Hematopoietic multipotent progenitor cell treated with erythropoietin and hydrocortisone succinate and interleukin-3 and kit ligand, for 8 days (in vitro differentiated cells): ENCODE results near the gene FUNDC1.
"Not testable (repeated sequence)": the region's sequence is repeated elsewhere in the genome, so short reads cannot be mapped to it uniquely, and the experiment has no call there.

Source experiments
- DNase-seq: peaks from one replicate; pipeline ENCODE4 v3.0.0-alpha.2; 2015

Gene FUNDC1, protein sequence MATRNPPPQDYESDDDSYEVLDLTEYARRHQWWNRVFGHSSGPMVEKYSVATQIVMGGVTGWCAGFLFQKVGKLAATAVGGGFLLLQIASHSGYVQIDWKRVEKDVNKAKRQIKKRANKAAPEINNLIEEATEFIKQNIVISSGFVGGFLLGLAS

GRCh38 chrX:44542567-44543325, at the start of gene FUNDC1:
TSS of gene FUNDC1 (minus strand) at chrX:44542859. CDS start at chrX:44542832, 27 bp downstream.
- DNase-seq = peak; percentile 95

GRCh38 chrX:44585866-44586265, 43.2 kb upstream of the FUNDC1 start:
- DNase-seq = no peak

DNA sequence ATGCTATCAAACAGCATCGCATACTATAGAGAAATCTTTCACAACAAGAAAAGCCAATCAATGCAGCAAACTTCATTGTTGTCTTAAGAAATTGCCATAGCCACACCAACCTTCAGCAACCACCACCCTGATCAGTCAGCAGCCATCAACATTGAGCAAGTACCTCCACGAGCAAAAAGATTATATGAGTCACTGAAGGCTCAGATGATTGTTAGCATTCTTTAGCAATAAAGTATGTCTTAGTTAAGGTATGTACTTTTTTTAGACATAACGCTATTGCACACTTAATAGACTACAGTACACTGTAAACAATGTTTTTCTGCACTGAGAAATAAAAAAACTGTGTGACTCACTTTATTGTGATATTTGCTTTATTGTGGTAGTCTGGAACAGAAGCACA, 37.8 kb upstream of the FUNDC1 start:
- DNase-seq = no peak

GRCh38 chrX:44572340-44572938, 29.8 kb upstream of the FUNDC1 start:
- no peak for DNase-seq

GRCh38 chrX:44570522-44570921, 27.9 kb upstream of the FUNDC1 start:
- DNase-seq = peak; percentile 3

- DNase-seq = no peak
These were observed 26.5 kb upstream of the FUNDC1 start for GRCh38 chrX:44569122-44569521.

DNA sequence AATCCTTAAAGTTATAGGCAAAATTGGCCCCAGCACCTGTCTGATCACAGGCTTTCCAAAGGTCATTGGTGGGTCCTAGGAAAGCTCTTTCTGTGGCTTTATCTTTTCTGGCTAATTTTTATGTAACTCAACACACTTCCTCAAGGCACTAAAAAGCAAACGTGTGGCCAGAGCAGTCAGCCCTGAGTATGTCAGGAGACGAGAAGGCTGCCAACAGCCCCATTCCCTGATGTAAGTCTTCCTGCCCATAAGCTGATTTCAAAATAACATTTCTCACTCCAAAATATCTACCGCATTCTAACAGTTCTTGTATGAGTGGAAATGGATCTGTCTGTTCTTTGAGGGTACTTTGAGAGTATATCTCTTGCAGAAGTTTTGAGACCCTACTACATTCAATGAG, 25.5 kb upstream of the FUNDC1 start:
- no peak for DNase-seq

DNA sequence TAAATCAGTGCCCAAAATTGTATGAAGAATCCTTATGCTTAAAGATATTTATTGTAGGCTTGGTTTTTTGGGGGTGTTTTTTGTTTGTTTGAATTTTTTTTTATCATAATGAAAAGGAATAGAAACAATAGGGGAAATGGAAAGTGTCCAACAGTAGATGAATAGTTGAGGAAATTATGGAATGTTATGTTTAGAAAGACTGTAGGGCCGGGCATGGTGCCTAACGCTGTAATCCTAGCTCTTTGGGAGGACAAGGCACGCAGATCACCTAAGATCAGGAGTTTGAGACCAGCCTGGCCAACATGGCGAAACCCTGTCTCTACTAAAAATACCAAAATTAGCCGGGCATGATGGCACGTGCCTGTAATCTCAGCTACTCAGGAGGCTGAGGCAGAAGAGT, 19.2 kb upstream of the FUNDC1 start:
- DNase-seq = not testable (repeated sequence)

DNA sequence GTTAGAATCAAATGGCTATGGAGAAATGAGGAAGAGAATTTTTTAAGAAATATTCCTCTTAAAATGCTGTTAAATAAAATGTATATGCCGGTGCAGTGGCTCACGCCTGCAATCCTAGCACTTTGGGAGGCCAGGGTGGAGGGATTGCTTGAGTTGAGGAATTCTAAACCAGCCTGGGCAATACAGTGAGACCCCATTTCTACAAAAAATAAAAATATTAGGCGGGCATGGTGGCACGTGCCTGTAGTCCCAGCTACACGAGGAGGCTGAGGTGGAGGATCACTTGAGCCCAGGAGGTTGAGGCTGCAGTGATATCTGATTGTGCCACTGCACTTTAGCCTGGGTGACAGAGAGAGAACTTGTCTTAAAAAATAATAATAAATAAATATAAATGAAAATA, 7.9 kb upstream of the FUNDC1 start:
- no peak for DNase-seq

DNA sequence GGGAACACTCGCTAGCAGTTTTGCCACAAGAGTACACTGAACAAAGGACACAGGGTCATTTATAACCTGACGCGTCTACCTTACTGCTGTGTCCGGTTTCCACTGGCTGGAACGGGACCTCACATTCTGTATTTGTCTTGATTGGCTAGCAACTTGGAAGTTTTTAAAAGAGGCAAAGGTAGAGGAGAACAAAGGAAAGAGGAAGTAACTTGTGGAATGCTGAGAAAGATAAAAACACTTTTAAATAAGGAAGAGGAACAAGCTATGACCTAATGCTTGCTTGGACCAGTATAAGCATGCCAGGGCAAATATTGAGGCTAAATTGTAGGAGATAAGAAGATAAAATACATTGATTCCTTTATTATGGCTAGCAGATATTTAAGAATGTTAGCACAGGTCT, 2.8 kb upstream of the FUNDC1 start:
- not testable (repeated sequence) for DNase-seq

DNA sequence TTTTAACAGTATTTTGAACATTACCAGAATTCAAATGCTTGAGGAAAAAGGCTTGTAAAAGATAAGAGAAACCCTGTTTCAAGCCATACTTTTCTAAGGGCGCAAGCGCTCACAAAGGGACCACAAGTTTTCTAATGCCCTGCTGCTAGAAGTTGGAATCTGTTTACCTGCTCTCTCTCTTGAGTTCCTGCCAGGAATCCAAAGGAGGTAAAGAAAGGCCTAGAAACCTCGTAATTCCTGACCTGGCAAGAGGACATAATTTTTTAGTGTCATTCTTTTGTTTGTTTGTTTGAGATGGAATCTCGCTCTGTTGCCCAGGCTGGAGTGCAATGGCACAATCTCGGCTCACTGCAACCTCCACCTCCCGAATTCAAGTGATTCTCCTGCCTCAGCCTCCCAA, 1.4 kb upstream of the FUNDC1 start:
- DNase-seq = no peak

- no peak for DNase-seq
These were observed 6.5 kb downstream of the FUNDC1 start for GRCh38 chrX:44536198-44536597.

GRCh38 chrX:44529310-44529709, 13.3 kb downstream of the FUNDC1 start:
- DNase-seq = no peak

- no peak for DNase-seq
These were observed 28.4 kb downstream of the FUNDC1 start for GRCh38 chrX:44514272-44514671.

DNA sequence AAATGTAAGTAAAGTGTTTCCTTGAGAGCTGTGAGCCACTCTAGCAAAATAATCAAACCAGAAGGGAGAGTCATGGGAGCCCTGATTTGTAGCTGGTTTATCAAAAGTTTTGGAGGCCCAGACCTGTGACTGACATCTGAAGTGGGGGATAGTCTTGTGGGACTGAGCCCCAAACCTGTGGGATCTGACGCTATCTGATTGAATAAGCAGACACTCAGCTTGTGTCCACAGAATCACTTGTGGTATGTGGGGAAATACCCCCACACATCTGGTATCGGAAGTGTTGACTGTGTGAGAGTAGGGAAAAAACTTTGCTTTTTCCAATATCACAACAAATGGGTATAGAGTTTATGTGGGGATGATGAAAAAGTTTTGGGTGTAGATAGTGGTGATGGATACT, 35.4 kb downstream of the FUNDC1 start:
- no peak for DNase-seq

- DNase-seq = no peak
These were observed 36.0 kb downstream of the FUNDC1 start for GRCh38 chrX:44506678-44507077.

- no peak for DNase-seq
These were observed 39.1 kb downstream of the FUNDC1 start for GRCh38 chrX:44503560-44503959.

DNA sequence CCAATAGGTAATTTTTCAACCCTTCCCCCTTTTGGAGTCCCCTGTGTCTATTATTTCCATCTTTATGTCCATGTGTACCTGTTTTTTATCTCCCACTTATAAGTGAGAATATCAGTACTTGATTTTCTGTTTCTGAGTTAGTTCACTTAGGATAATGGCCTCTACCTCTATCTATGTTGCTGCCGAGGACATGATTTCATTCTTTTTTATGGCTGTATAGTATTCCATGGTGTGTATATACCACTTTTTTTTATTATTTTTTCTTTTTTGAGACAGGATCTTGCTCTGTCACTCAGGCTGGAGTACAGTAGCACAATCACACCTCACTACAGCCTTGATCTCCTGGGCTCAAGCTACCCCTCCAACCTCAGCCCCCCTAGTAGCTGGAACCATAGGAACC, 47.6 kb downstream of the FUNDC1 start:
- DNase-seq = no peak

DNA sequence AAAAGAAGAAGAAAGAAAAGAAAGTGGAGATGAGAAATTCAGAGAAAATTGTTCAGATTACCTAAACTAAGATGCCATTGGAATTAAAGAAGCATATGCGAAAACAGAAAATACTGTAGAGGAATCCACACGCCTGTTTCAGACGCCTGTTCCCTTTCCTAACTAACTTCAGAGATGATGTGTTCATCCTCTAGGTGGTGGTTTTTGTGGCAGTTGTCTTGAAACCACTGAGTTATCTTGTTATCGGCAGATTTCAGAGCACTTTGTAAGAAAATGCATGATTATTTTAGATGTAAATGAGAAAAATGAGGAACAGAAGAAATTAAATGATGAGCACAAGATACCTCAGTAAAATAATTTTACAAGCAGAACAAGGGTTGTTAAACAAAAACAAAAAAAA, 48.3 kb downstream of the FUNDC1 start:
- peak; percentile 49 for DNase-seq

GRCh38 chrX:44489515-44489914, 53.1 kb downstream of the FUNDC1 start:
- DNase-seq = no peak

DNA sequence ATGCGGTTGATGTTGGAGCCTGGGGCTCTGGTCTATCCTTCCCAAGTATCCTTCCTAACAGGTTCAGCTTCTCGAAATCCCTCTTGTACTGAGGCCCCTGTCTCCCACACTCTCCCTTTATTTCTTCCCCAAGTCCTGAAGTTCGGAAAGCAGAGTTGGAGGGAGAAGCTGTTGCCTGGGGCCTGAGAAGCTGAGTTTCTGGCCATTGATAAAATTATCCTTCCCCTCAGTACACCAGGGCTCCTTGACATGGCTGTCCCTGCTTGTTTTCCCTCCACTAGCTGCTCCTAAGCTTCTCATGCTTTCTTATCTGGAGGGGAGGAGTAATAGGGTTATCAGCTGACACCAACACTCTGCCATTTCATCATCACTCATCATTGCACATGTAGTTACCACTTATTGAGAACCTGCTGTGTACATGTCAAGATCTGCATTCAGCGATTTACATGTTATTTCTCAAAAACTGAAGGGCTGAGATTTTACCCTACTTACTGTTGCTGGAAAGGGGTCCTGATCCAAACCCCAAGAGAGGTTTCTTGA, 58.0 kb downstream of the FUNDC1 start:
- DNase-seq = peak; percentile 79

DNA sequence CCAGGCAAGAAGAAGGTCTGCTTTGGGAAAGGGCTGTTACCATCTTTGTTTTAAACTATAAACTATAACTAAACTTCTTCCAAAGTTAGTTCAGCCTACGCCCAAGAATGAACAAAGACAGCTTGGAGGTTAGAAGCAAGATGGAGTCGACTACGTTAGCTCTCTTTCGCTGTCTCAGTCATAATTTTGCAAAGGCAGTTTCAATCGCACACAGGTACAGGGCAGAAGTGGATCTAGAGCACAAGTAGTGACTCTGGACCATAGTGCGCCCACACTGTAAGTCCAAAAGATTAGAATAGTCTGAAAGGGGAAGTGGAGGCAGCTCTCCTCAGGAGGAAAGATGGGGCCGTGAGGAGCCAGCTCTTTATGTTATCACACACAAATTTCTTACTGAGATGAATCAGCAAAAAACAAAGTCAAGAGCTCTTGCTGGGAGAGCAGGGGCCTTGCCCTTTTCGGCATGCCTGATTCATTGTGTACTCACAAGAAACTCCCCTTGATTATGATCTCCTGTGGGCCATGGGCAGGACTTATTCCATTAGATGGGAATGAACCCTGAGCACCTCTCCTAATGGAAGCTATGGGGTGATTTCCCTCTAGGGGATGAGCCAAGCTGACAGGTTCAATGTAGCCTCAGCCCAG, 58.6 kb downstream of the FUNDC1 start:
- peak; percentile 71 for DNase-seq

GRCh38 chrX:44482575-44482974, 60.1 kb downstream of the FUNDC1 start:
- DNase-seq = no peak

- DNase-seq = no peak
These were observed 62.1 kb downstream of the FUNDC1 start for GRCh38 chrX:44480591-44480990.
